GM18870 (cell line): ENCODE results near the gene MMD.
A peak's percentile ranks its signal among the peaks of the same experiment; 100 is the strongest.
"Not testable (repeated sequence)": the region's sequence is repeated elsewhere in the genome, so short reads cannot be mapped to it uniquely, and the experiment has no call there.

Experiments
- ATAC-seq: cut with Tn5 transposase; IDR thresholded peaks from one replicate; pipeline ENCODE4 v1.9.1; 2021; ENCODE audit warnings: moderate library complexity; ENCODE audit not compliant: unreplicated experiment

Gene MMD

GRCh38 chr17:55398689-55399088 lies 22.9 kb downstream of the MMD start:
- no peak for ATAC-seq

DNA sequence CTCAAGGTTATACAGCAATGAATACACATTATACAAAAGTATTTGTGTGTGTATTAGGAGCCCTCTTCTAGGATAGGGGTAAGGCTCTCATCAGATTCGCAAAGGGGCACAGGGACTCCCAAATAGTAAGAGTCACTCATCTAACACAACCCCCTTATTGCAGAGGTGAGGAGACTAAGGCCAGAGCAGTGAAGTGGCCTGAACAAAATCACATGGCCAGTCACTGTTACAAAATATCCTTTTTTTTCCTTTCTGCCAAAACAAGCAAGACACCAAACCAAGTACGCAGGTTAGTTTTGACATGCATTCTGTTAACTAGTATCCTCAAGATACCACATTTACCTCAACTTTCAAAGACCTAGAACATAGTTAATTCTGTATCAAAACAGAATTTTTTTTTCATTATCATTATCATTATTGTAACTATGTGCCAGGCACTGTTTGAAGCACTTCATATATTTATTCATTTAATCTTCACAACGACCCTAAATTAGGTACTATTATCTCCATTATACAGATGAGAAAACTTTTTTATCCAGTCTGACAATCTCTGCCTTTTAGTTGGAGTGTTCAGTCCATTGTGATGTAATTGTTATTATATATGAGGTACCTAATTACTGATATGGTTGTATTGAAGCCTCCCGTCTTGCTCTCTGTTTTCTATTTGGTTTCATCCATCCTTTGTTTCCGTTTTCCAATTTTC lies 25.7 kb downstream of the MMD start:
- ATAC-seq, result no peak

DNA sequence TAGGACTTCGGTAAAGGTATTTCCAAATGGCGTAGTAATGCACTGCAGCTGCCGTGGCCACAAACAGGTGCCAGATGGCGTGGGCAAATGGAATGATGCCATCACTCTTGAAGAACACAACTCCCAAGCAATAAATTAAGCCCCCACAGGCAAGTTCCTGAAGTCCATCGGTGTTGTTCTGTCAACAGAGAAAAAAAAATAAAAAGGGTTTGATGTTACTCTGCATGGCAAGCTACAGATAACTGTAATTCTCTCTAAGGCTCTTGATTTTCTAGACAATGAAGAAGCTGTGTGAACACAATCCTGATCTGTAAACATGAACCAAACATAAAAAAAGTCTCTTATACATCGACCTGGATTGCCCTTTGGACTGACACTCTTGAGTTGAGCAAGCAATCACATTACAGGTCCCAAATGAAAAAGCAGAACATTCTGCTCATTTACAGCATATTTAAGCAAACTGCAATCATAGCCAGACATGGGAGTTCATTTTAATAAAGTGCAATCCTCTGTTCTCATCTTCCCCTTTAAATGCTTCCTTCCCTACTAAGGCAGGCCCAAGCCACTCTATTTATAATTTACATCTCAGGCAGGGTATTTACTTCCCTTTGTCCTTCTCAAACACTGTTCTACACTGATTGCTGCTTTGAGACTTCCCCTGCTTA lies 27.1 kb downstream of the MMD start:
- ATAC-seq, result no peak

DNA sequence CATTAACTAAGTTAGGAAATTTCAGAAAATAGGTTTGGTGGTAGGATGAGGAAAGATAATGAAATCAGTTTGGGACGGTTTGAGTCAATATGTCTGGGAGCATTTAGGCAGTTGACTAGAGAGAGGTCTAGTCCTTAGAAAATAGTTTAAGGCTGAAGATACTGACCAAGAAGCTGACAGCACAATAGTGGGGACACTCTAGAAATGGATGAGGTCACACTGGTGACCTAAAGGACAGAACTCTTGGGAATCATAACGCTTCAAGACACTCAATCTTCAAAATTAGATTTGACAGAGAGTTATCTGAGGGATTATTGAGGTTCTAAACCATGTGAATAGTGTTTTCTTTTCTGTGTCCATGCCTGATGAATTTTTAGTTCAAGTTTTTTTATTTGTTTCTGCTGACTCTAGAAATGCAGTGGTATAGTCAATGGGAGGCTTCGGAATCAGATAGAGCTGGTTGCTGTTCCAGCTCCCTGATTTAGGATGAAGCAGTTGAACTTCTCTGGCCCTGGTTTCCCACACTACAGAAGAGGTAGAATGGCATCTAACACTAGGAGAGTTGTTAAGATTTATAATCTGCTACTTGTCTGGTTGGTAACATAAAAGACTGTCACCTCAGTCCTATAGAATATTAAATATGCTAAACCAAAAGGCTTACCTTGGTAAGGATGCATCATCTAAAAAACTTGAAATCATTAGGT lies 29.7 kb downstream of the MMD start:
- no peak for ATAC-seq

- no peak for ATAC-seq
These were observed 30.3 kb downstream of the MMD start for GRCh38 chr17:55391244-55391757.

GRCh38 chr17:55390364-55390977 lies 31.2 kb downstream of the MMD start:
- ATAC-seq, result no peak

DNA sequence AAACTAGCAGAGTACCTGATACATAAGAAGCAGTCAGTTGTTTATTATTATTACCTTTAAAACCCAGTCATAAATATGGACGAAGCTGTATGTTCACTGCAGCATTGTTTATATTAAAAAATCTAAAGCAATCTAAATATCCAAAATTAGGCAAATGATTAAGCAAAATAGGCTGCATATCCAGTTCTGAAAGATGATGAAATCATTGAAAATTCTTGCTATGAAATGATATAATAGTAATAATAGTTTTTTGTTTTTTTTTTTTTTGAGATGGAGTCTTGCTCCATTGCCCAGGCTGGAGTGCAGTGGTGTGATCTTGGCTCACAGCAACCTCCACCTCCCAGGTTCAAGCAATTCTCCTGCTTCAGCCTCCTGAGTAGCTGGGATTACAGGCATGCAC lies 31.9 kb downstream of the MMD start:
- ATAC-seq, result not testable (repeated sequence)

- no peak for ATAC-seq
These were observed 32.8 kb downstream of the MMD start for GRCh38 chr17:55388842-55389241.

GRCh38 chr17:55386796-55387332 lies 34.8 kb downstream of the MMD start:
- ATAC-seq, result no peak

DNA sequence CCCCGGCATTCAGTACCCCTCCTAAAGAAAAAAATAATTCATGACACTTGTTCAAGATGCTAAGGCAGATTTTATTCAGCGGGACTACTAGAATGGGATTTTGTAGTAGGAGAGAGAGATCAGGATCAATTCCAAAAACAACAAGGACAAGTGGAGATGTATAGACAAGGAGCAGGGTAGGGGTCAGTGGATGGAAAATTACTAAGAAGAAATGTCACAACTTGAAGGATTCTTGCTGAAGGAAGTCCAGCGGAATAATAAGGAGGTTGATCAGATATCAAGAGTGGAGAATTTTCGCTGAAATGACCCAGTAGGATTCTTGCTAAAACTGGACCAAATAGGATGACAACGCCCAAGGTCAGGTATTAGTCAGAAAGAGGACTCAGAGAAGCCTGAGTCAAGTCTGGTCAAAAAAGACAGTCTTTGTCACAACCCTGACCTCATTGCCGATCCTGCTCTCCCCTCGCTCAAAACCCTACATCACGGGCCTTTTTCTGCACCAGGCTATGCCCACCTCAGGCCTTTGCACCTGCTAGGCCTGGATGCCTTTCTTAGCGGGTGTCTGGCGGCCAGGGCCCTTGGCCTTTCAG lies 36.9 kb downstream of the MMD start:
- no peak for ATAC-seq

DNA sequence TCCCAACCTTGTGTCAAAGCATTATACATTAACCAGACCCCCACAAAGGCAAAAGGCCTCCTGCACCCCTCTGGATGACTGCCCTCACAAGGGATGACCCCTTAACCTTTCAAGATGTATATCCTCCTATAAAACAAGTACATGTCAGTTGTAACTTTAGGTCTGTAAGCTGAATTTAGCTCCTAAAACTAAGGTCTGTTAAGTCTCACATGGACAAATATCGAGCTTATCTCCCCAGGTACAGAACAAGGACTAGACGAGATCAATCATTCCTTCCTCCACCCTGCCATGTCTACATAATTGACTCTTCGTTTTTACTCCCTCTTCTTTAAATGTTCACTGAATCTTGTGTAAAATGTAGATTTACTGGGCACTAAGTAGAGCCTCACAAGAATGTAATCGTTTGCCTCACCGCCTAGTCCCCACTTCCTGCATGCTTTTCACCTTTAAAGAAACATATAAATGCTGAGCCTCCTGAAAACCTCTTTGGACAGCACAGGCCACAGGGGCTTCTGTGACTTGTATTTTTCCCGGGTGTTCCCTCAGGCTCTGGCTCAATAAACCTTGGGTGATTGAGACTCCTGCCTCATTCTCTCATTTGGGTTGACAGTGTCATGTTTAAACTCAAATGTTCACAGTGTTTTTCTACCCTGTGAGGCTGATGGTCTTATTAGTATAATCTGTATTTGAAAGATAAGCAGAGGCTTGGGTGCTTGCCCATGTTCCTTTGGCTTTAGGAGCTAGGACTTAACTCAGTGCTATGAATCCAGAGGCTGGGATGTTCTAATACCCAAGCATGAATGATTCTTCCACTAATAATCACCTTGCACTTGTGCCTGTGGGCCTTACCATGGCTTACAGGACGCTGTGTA lies 37.6 kb downstream of the MMD start:
- no peak for ATAC-seq

GRCh38 chr17:55381017-55381770 lies 40.4 kb downstream of the MMD start:
- no peak for ATAC-seq

DNA sequence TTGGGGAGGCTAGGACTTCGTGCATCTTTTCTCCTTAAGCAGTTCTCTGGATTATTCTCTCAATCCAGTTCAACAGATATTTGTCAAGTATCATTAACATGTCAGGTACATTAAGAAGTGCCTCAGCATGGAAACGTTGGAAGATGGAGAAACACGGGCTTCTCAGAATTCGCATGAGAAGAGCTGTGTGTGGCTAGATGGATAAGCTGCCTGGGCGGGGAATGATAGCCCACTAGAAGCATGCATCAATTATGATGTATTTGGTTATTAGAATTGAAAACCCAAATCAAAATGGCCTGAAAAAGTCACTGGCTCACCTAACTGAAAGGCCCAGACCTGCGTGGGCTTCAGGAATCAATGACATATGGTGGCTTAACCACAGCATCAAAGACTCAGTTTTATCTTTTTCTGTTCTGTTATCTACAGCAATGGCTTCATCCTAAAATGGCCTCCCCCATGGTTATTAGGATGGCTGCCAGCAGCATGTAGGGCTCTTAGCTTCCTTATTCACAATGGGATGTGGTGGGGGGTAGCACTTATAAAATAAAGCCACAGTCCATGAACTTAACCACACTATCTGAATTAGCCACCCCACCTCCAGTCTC lies 43.9 kb downstream of the MMD start:
- no peak for ATAC-seq

DNA sequence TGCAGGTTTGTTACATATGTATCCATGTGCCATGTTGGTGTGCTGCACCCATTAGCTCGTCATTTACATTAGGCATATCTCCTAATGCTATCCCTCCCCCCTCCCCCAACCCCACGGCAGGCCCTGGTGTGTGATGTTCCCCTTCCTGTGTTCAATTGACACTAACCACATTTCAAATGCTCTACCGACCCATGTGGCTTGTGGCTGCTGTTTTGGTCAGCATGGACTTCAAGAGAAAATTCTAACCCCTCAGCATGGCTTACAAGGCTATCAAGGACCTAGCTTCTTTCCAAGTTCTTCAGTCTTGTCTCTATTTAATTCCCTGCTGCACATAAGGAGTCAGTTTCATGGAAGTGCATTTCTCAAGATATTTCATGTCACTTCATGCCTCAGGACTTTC lies 52.9 kb downstream of the MMD start:
- ATAC-seq, result no peak

DNA sequence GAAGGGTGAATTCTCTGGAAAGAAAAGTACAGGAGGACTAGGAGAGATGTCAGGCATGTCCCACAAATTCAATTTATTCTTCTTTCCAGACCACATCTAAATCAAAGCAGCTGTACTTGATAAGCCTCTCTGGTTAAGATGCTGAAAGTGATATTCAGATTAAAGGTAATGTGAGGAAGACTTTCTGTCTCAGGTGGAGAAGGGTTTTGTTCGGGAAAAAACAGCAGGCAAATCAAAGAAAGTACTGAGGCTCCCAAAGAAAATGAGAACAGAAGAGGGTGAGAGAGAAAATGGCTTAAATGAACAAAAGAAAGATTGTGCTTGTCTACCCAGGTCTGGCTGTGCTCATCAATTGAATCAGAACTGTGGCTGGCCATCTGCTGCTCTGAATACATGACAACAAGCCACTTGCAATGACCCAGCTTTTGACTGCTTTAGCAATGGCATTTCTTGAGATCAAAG lies 55.6 kb downstream of the MMD start:
- no peak for ATAC-seq

GRCh38 chr17:55363033-55363432 lies 58.6 kb downstream of the MMD start:
- no peak for ATAC-seq

DNA sequence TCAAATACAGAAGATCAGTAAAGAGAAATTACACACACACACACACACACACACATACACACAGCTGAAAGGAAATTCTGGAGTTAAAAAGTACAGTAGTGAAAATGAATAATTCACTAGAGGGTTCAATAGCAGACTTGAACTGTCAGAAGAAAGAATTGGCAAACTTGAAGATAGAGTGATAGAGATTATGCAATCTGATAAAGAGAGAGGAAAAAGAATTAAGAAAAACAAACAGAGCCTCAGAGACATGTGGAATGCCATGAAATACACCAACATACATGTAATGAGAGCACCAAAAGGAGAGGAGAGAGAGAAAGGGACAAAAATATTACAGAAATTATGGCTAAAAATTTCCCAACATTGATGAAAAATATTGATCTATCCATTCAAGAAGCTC lies 60.7 kb downstream of the MMD start:
- no peak for ATAC-seq

- ATAC-seq, result peak; percentile 95
These were observed 65.0 kb downstream of the MMD start for GRCh38 chr17:55356434-55357328.
